ENCODE data around the gene RHOF. TPM values are rescaled to one million over a fixed set of nuclear protein-coding genes. Genes with fewer than 3 reads are reported as not detected.

The RHOF gene
- total and polyA plus RNA-seq, 2 donors (not counting 1 experiment from before 2014, with no cell fraction given), result 2.3 to 6.8 TPM

DNA sequence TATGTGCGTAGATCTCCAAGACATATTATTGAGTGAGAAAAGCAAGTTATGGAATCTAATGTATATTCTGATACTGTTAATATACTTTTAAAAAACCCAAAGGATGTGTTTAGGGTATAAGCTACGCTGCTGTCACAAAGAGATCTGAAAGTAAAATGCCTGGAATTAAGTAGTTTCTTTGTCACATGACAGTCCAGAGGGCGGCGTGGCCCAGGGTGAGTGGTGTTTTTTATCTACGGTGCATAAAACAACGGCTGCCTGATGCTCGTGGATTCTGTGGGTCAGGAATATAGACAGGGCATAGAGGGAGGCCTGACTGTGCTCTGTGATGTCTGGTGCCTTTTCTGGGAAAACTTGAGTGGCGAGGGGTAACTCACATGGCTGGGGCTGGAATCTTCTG, 59.6 kb downstream of the RHOF start:
- Histone ChIP-seq H3K9me3 (ENCODE audit: control insufficient read depth, insufficient read depth, low read depth, low read length) (no peaks in the 10 kb centered on the region), H3K4me3 (replicated peaks in 1 of 4; ENCODE audit: control extremely low read depth in 1 of 4, insufficient read depth in 1 of 4, low read depth in 3 of 4, low read length in 4 of 4) (no peak overlapping the region), H3K79me2 (ENCODE audit: control insufficient read depth, insufficient read depth, low read length) (no peaks in the 10 kb centered on the region), H3K36me3 (ENCODE audit: control insufficient read depth, insufficient read depth, low read length) (no peaks in the 10 kb centered on the region), H3K27ac (ENCODE audit: insufficient read depth, low read length) (no peak overlapping the region), H3K9ac (ENCODE audit: insufficient read depth, low read length) (no peak overlapping the region), H4K20me1 (ENCODE audit: control insufficient read depth, extremely low read depth, insufficient read depth, low read length) (no peaks in the 10 kb centered on the region), H3K4me1 (ENCODE audit: control insufficient read depth, extremely low read depth, insufficient read depth, low read length) (no peaks in the 10 kb centered on the region), H3K27me3 (ENCODE audit: control insufficient read depth, insufficient read depth, low read length) (no peaks in the 10 kb centered on the region), H2AFZ (ENCODE audit: low read length) (no peak overlapping the region), H3K4me2 (ENCODE audit: extremely low read depth, insufficient read depth, low read length) (no peak overlapping the region)
- TF ChIP-seq, protein P1, sequence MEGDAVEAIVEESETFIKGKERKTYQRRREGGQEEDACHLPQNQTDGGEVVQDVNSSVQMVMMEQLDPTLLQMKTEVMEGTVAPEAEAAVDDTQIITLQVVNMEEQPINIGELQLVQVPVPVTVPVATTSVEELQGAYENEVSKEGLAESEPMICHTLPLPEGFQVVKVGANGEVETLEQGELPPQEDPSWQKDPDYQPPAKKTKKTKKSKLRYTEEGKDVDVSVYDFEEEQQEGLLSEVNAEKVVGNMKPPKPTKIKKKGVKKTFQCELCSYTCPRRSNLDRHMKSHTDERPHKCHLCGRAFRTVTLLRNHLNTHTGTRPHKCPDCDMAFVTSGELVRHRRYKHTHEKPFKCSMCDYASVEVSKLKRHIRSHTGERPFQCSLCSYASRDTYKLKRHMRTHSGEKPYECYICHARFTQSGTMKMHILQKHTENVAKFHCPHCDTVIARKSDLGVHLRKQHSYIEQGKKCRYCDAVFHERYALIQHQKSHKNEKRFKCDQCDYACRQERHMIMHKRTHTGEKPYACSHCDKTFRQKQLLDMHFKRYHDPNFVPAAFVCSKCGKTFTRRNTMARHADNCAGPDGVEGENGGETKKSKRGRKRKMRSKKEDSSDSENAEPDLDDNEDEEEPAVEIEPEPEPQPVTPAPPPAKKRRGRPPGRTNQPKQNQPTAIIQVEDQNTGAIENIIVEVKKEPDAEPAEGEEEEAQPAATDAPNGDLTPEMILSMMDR (conservative IDR thresholded peaks at IDR 0.05 in 1 of 2, IDR thresholded peaks at IDR 0.05 in 1 of 2; ENCODE audit: low read depth in 1 of 2, low read length in 2 of 2), result no peak
- TF ChIP-seq EZH2 (IDR thresholded peaks at IDR 0.05; ENCODE audit: low read length, missing control alignments), result no peak
- no peak for DNase-seq (ENCODE audit: low read depth in 2 of 2)

DNA sequence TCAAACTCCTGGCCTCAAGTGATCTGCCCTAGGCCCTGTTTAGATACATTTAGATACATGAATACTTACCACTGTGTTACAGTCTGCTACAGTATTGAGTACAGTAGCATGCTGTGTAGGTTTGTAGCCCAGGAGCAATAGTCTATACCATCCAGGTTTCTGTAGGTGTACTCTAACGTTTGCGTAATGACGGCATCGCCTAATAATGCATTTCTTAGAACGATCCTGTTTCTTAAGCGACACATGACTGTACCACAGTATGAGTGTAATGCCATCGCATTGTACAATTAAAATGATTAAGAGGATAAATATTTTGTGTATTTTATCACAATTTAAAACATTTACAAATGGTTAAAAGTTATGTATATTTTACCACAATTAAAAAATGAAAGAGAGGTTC, 62.0 kb downstream of the RHOF start:
- Histone ChIP-seq H3K79me2 (ENCODE audit: control insufficient read depth, insufficient read depth, low read length) (no peaks in the 10 kb centered on the region), H4K20me1 (ENCODE audit: control insufficient read depth, extremely low read depth, insufficient read depth, low read length) (no peaks in the 10 kb centered on the region), H3K4me2 (ENCODE audit: extremely low read depth, insufficient read depth, low read length) (no peak overlapping the region), H3K4me3 (replicated peaks in 1 of 4; ENCODE audit: control extremely low read depth in 1 of 4, insufficient read depth in 1 of 4, low read depth in 3 of 4, low read length in 4 of 4) (no peak overlapping the region), H3K9me3 (ENCODE audit: control insufficient read depth, insufficient read depth, low read depth, low read length) (no peaks in the 10 kb centered on the region), H3K9ac (ENCODE audit: insufficient read depth, low read length) (no peak overlapping the region), H3K4me1 (ENCODE audit: control insufficient read depth, extremely low read depth, insufficient read depth, low read length) (no peaks in the 10 kb centered on the region), H3K27ac (ENCODE audit: insufficient read depth, low read length) (no peak overlapping the region), H3K36me3 (ENCODE audit: control insufficient read depth, insufficient read depth, low read length) (no peaks in the 10 kb centered on the region), H2AFZ (ENCODE audit: low read length) (no peak overlapping the region), H3K27me3 (ENCODE audit: control insufficient read depth, insufficient read depth, low read length) (no peaks in the 10 kb centered on the region)
- no peak for TF ChIP-seq EZH2 (IDR thresholded peaks at IDR 0.05; ENCODE audit: low read length, missing control alignments)
- TF ChIP-seq, protein P1 (conservative IDR thresholded peaks at IDR 0.05 in 1 of 2, IDR thresholded peaks at IDR 0.05 in 1 of 2; ENCODE audit: low read depth in 1 of 2, low read length in 2 of 2), result no peak
- no peak for DNase-seq (ENCODE audit: low read depth in 2 of 2)

DNA sequence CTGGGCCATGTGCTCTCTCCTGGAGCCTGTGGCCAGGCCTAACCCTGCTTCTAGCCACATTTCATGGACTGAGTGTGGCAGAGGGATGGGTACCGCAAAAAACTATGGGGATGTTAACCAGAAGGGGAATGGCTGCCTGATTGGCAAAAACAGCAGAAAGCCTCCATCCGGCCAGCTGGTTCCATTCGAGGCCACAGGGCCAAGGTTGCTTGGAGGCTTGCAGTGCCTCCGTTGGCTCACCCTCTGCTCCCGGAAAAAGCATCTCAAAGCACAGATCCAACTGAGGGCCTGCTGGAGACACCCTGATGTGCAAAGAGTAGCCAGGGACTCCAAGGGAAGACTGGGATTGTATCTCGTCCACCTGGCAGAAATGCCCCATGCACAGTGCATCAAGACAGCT, 64.5 kb downstream of the RHOF start:
- DNase-seq (ENCODE audit: low read depth in 2 of 2), result no peak
- Histone ChIP-seq H3K27ac (ENCODE audit: insufficient read depth, low read length) (no peak overlapping the region), H3K4me1 (ENCODE audit: control insufficient read depth, extremely low read depth, insufficient read depth, low read length) (no peaks in the 10 kb centered on the region), H3K79me2 (ENCODE audit: control insufficient read depth, insufficient read depth, low read length) (no peaks in the 10 kb centered on the region), H2AFZ (ENCODE audit: low read length) (no peak overlapping the region), H3K36me3 (ENCODE audit: control insufficient read depth, insufficient read depth, low read length) (no peaks in the 10 kb centered on the region), H3K4me3 (replicated peaks in 1 of 4; ENCODE audit: control extremely low read depth in 1 of 4, insufficient read depth in 1 of 4, low read depth in 3 of 4, low read length in 4 of 4) (no peak overlapping the region), H3K4me2 (ENCODE audit: extremely low read depth, insufficient read depth, low read length) (no peak overlapping the region), H4K20me1 (ENCODE audit: control insufficient read depth, extremely low read depth, insufficient read depth, low read length) (no peaks in the 10 kb centered on the region), H3K27me3 (ENCODE audit: control insufficient read depth, insufficient read depth, low read length) (no peaks in the 10 kb centered on the region), H3K9ac (ENCODE audit: insufficient read depth, low read length) (no peak overlapping the region), H3K9me3 (ENCODE audit: control insufficient read depth, insufficient read depth, low read depth, low read length) (no peaks in the 10 kb centered on the region)
- TF ChIP-seq, protein P1 (conservative IDR thresholded peaks at IDR 0.05 in 1 of 2, IDR thresholded peaks at IDR 0.05 in 1 of 2; ENCODE audit: low read depth in 1 of 2, low read length in 2 of 2), result no peak
- no peak for TF ChIP-seq EZH2 (IDR thresholded peaks at IDR 0.05; ENCODE audit: low read length, missing control alignments)

Other genes with a start within 250 kb of the RHOF start
- gene KDM2B, start 212.7 kb downstream of the RHOF start, total RNA-seq, result 13.1 and 21.6 TPM in 2 replicates
- gene KDM2B, start 212.7 kb downstream of the RHOF start, polyA plus RNA-seq, result 9.8 and 18.7 TPM in 2 replicates
- gene ORAI1, start 167.2 kb downstream of the RHOF start, total RNA-seq, result 5.6 and 8.1 TPM in 2 replicates
- 7.4 and 13.0 TPM in 2 replicates for gene ORAI1, start 167.2 kb downstream of the RHOF start, polyA plus RNA-seq
- 0.77 and 0.83 TPM in 2 replicates for gene MORN3, start 124.0 kb downstream of the RHOF start, total RNA-seq
- 0.23 and 0.61 TPM in 2 replicates for gene MORN3, start 124.0 kb downstream of the RHOF start, polyA plus RNA-seq
- 6.2 and 8.6 TPM in 2 replicates for gene TMEM120B, start 80.9 kb downstream of the RHOF start, total RNA-seq
- gene TMEM120B, start 80.9 kb downstream of the RHOF start, polyA plus RNA-seq, result 8.6 and 10.6 TPM in 2 replicates
- gene SETD1B, start 10.3 kb upstream of the RHOF start, total RNA-seq, result 2.1 and 3.5 TPM in 2 replicates
- 1.2 and 1.7 TPM in 2 replicates for gene SETD1B, start 10.3 kb upstream of the RHOF start, polyA plus RNA-seq
- 0.17 and 0.26 TPM in 2 replicates for gene HPD, start 65.2 kb upstream of the RHOF start, total RNA-seq
- gene HPD, start 65.2 kb upstream of the RHOF start, polyA plus RNA-seq, result 0.36 and 0.55 TPM in 2 replicates
- 38.8 and 73.5 TPM in 2 replicates for gene PSMD9, start 95.1 kb upstream of the RHOF start, total RNA-seq
- 77.7 and 98.1 TPM in 2 replicates for gene PSMD9, start 95.1 kb upstream of the RHOF start, polyA plus RNA-seq
- 3.9 and 7.9 TPM in 2 replicates for gene CFAP251, start 124.9 kb upstream of the RHOF start, total RNA-seq
- gene CFAP251, start 124.9 kb upstream of the RHOF start, polyA plus RNA-seq, result 2.7 and 4.4 TPM in 2 replicates
- gene BCL7A, start 228.2 kb upstream of the RHOF start, total RNA-seq, result 4.9 and 7.4 TPM in 2 replicates
- gene BCL7A, start 228.2 kb upstream of the RHOF start, polyA plus RNA-seq, result 3.8 and 8.0 TPM in 2 replicates

Data from fibroblast of lung (primary cell).